WTC11 (cell line): ENCODE measurements around the gene RPS27. TPM values are rescaled to one million over a fixed set of nuclear protein-coding genes. Genes with fewer than 3 reads are reported as not detected.
A peak's percentile ranks its signal among the peaks of the same experiment; 100 is the strongest.
"Not testable (repeated sequence)": the region's sequence is repeated elsewhere in the genome, so short reads cannot be mapped to it uniquely, and the experiment has no call there.

Experiments
- ATAC-seq: fragments of 200-7000 bp; cut with Tn5 transposase; 2 replicates; pipeline ENCODE4 v1.10.0; 2021; ENCODE audit warnings: mild to moderate bottlenecking, moderate library complexity
- CTCF ChIA-PET: fragments of 300-600 bp; sonication (Branson Sonifier 250); formaldehyde crosslinking; loops from one replicate; lab custom pipeline; 2021; ENCODE audit warnings: antibody characterized with exemption; lab: Charles Lee
- POLR2A ChIA-PET: fragments of 350-600 bp; sonication (Branson Sonifier 250); formaldehyde crosslinking; loops from one replicate; lab custom pipeline; 2021; ENCODE audit warnings: antibody characterized with exemption; lab: Charles Lee
- DNase-seq: peaks from one replicate; pipeline ENCODE4 v3.0.0; 2021; ENCODE audit warnings: low spot score
- H3K27ac Mint-ChIP-seq: 2 replicates; pipeline ENCODE4 v1.8.0; 2021; ENCODE audit warnings: mixed read lengths
- H3K27me3 Mint-ChIP-seq: 2 replicates; pipeline ENCODE4 v1.8.0; 2021; ENCODE audit warnings: low read depth, mild to moderate bottlenecking, moderate library complexity, mixed read lengths
- H3K36me3 Mint-ChIP-seq: 2 replicates; pipeline ENCODE4 v1.8.0; 2021; ENCODE audit warnings: mixed read lengths
- H3K4me1 Mint-ChIP-seq: 2 replicates; pipeline ENCODE4 v1.8.0; 2022; ENCODE audit warnings: mixed read lengths
- H3K4me3 Mint-ChIP-seq: 2 replicates; pipeline ENCODE4 v1.8.0; 2021; ENCODE audit warnings: mild to moderate bottlenecking, moderate library complexity, mixed read lengths
- H3K9me3 Mint-ChIP-seq: 2 replicates; pipeline ENCODE4 v1.8.0; 2021; ENCODE audit warnings: mixed read lengths
- AFF4 ChIP-seq: sonication (generic); formaldehyde crosslinking; IDR thresholded peaks from 2 replicates; pipeline ENCODE4 v1.8.1; 2023; ENCODE audit warnings: mild to moderate bottlenecking, missing genetic modification reagents, borderline replicate concordance
- E2F5 ChIP-seq: sonication (generic); formaldehyde crosslinking; IDR thresholded peaks from 2 replicates; pipeline ENCODE4 v1.8.1; 2022; ENCODE audit warnings: mild to moderate bottlenecking, moderate library complexity, missing genetic modification reagents
- ELF4 ChIP-seq: sonication (generic); formaldehyde crosslinking; IDR thresholded peaks from 2 replicates; pipeline ENCODE4 v1.8.1; 2022; ENCODE audit warnings: low read depth, mild to moderate bottlenecking, moderate library complexity, missing genetic modification reagents
- ETV6 ChIP-seq: sonication (generic); formaldehyde crosslinking; IDR thresholded peaks from 2 replicates; pipeline ENCODE4 v1.8.1; 2022; ENCODE audit warnings: mild to moderate bottlenecking, missing genetic modification reagents
- ZBTB43 ChIP-seq: sonication (generic); formaldehyde crosslinking; IDR thresholded peaks from 2 replicates; pipeline ENCODE4 v1.8.1; 2023; ENCODE audit warnings: mild to moderate bottlenecking, missing genetic modification reagents
- ZNF232 ChIP-seq: sonication (generic); formaldehyde crosslinking; IDR thresholded peaks from 2 replicates; pipeline ENCODE4 v1.8.0; 2022; ENCODE audit warnings: mild to moderate bottlenecking, missing genetic modification reagents
- ZNF425 ChIP-seq: fragments of 250-450 bp; sonication (Bioruptor Pico); conservative IDR thresholded peaks from 2 replicates; pipeline ENCODE4 v1.9.0; 2021; ENCODE audit warnings: mild to moderate bottlenecking
- ZNF512 ChIP-seq: sonication (generic); formaldehyde crosslinking; IDR thresholded peaks from 2 replicates; pipeline ENCODE4 v1.8.1; 2022; ENCODE audit warnings: missing genetic modification reagents, borderline replicate concordance
- total RNA-seq: library from RNA; stranded (reverse); gene quantifications from 3 replicates; pipeline ENCODE4 v1.2.3, GENCODE V29; 2021

Gene RPS27
- total RNA-seq, 1 experiment from 2014 or later, result 2,141 TPM

GRCh38 chr1:153977250-153978240, 13.0 kb upstream of the RPS27 start, which contains the start of gene JTB (continued):
- TF ChIP-seq ZNF232 (CRISPR knock-in tag) (0 out of 2 replicates have a peak, but pooled peaks have one; percentile 15), ETV6 (CRISPR knock-in tag) (peak; percentile 41; the same call in 1 of the 2 replicates), ZNF425 (CRISPR knock-in tag) (no peak), ZNF512 (CRISPR knock-in tag) (no peak), ELF4 (CRISPR knock-in tag) (no peak)

- TF ChIP-seq AFF4 (CRISPR knock-in tag) (no peak), ZBTB43 (no peak), ZNF425 (CRISPR knock-in tag) (no peak), E2F5 (CRISPR knock-in tag) (no peak)
- Mint-ChIP-seq H3K27ac (peak overlapping the region; percentile 94), H3K4me3 (peak overlapping the region; percentile 98), H3K27me3 (no peaks in the 10 kb centered on the region), H3K9me3 (no peaks in the 10 kb centered on the region), H3K36me3 (peaks cover 49% of the 10 kb centered on the region), H3K4me1 (peaks cover 31% of the 10 kb centered on the region)
- DNase-seq (no peak), ATAC-seq (no peak)
- ChIA-PET POLR2A (interaction anchor here (1.0 to 3.1 kb wide), 8 partner anchors 8 to 344 kb away, joined by 3 to 55 read pairs (median 6); partner anchors contain the start of genes CHTOP, CREB3L4, RAB13 and RPS27), CTCF (interaction anchor here (1.1 to 4.3 kb wide), 6 partner anchors 8 to 180 kb away, joined by 3 to 26 read pairs (median 10); partner anchors contain the start of genes CREB3L4, DENND4B, RAB13 and RPS27)
Observed at GRCh38 chr1:153978274-153978909, 12.2 kb upstream of the RPS27 start.

GRCh38 chr1:153979091-153979490, 11.5 kb upstream of the RPS27 start:
- H3K27ac Mint-ChIP-seq, result 0 out of 2 replicates have a peak overlapping the region, but pooled peaks have one; percentile 94
- not testable (repeated sequence) for ATAC-seq, DNase-seq, H3K9me3 Mint-ChIP-seq, H3K27me3 Mint-ChIP-seq
- CTCF ChIA-PET, result interaction anchor here (2.1 to 4.3 kb wide), 2 partner anchors 12 to 33 kb away, joined by 15 to 26 read pairs; partner anchors contain the start of genes CREB3L4 and DENND4B
- peaks cover 29% of the 10 kb centered on the region for H3K4me1 Mint-ChIP-seq
- POLR2A ChIA-PET, result interaction anchor here (3.0 kb wide), 1 partner anchor 12 kb away, joined by 55 read pairs; the partner anchor contains the start of gene CREB3L4
- peak overlapping the region; percentile 98 for H3K4me3 Mint-ChIP-seq
- H3K36me3 Mint-ChIP-seq, result peaks cover 46% of the 10 kb centered on the region

- DNase-seq, POLR2A ChIA-PET, H3K9me3 Mint-ChIP-seq, ATAC-seq, H3K4me3 Mint-ChIP-seq, H3K27me3 Mint-ChIP-seq, CTCF ChIA-PET, H3K27ac Mint-ChIP-seq: not testable (repeated sequence)
- Mint-ChIP-seq H3K36me3 (peaks cover 25% of the 10 kb centered on the region), H3K4me1 (peaks cover 30% of the 10 kb centered on the region)
Observed at GRCh38 chr1:153981735-153982134, 8.8 kb upstream of the RPS27 start.
